ENCODE results near the gene PHETA1. TPM values are rescaled to one million over a fixed set of nuclear protein-coding genes. Genes with fewer than 3 reads are reported as not detected.

PHETA1 gene
- total and polyA plus RNA-seq, 10 of the 15 experiments (the other 5 are each of a cell fraction or from before 2014, with no cell fraction given) = 0.02 to 1.3 (median 0.51) TPM; not detected in 1

- no peak for TF ChIP-seq RELB (IDR thresholded peaks at IDR 0.05; ENCODE audit: low read depth)
- TF ChIP-seq ZBTB11 (CRISPR knock-in tag; IDR thresholded peaks at IDR 0.05) = no peak
- TF ChIP-seq SMAD1 (IDR thresholded peaks at IDR 0.05; ENCODE audit: low read depth, partially characterized antibody) = no peak
- no peak for TF ChIP-seq PRDM15 (CRISPR knock-in tag; IDR thresholded peaks at IDR 0.05)
- TF ChIP-seq BRCA1 (IDR thresholded peaks at IDR 0.05; ENCODE audit: low read depth, low read length) = no peak
- peak; percentile 22; the same call in 1 of the 2 replicates for TF ChIP-seq RB1 (IDR thresholded peaks at IDR 0.05; ENCODE audit: borderline replicate concordance)
- TF ChIP-seq POLR2AphosphoS2 (IDR thresholded peaks at IDR 0.05; ENCODE audit: low read depth, low read length) = no peak
- TF ChIP-seq SREBF2 (IDR thresholded peaks at IDR 0.05; ENCODE audit: low read length) = no peak
- no peak for TF ChIP-seq ESRRA (IDR thresholded peaks at IDR 0.05; ENCODE audit: low read length)
- no peak for TF ChIP-seq RBBP5 (conservative IDR thresholded peaks at IDR 0.05)
- peak; percentile 13 for TF ChIP-seq MEF2B (IDR thresholded peaks at IDR 0.05; ENCODE audit: partially characterized antibody, poor library complexity, severe bottlenecking)
- no peak for TF ChIP-seq JUNB (IDR thresholded peaks at IDR 0.05)
- TF ChIP-seq MAX (IDR thresholded peaks at IDR 0.05; ENCODE audit: low read depth, low read length) = no peak; the same call in 1 of the 2 replicates
- no peak for TF ChIP-seq SP1 (IDR thresholded peaks at IDR 0.05; ENCODE audit: low read depth, low read length)
- no peak for TF ChIP-seq JUND (IDR thresholded peaks at IDR 0.05; ENCODE audit: low read depth, low read length)
- TF ChIP-seq NFYA (IDR thresholded peaks at IDR 0.05; ENCODE audit: borderline replicate concordance, low read depth, low read length) = no peak
- TF ChIP-seq USF1 (IDR thresholded peaks at IDR 0.05; ENCODE audit: borderline replicate concordance, extremely low read length, insufficient read depth, low read depth, low read length) = no peak
- TF ChIP-seq BMI1 (IDR thresholded peaks at IDR 0.05; ENCODE audit: borderline replicate concordance) = no peak
- no peak for TF ChIP-seq PKNOX1 (IDR thresholded peaks at IDR 0.05)
Measured at GRCh38 chr12:111405859-111406473, 37.1 kb upstream of the PHETA1 start, which contains the start of gene SH2B3 (continued).

Measured in GM12878 (cell line).